HepG2 (cell line): ENCODE results near the gene NBEAL1. TPM values are rescaled to one million over a fixed set of nuclear protein-coding genes. Genes with fewer than 3 reads are reported as not detected.
A peak's percentile ranks its signal among the peaks of the same experiment; 100 is the strongest.

Experiments
- ARHGAP35 ChIP-seq: sonication (generic); formaldehyde crosslinking; IDR thresholded peaks from 2 replicates; pipeline ENCODE4 v1.9.0; 2022; ENCODE audit warnings: mild to moderate bottlenecking, inconsistent platforms, moderate library complexity, missing genetic modification reagents, borderline replicate concordance
- CEBPB ChIP-seq: IDR thresholded peaks from 2 replicates; pipeline ENCODE4 v1.6.1; 2011; ENCODE audit warnings: low read depth, low read length, improper control_type of control experiment, borderline replicate concordance
- CTCF ChIP-seq: sonication (generic); formaldehyde crosslinking; IDR thresholded peaks from 2 replicates; pipeline ENCODE4 v1.5.0; 2020; ENCODE audit warnings: mild to moderate bottlenecking, missing genetic modification reagents, moderate library complexity
- HMG20A ChIP-seq: IDR thresholded peaks from 2 replicates; pipeline ENCODE4 v1.6.1; 2016; ENCODE audit warnings: borderline replicate concordance
- HNF4A ChIP-seq: sonication (generic); formaldehyde crosslinking; IDR thresholded peaks from 2 replicates; pipeline ENCODE4 v1.4.0; 2020; ENCODE audit warnings: missing genetic modification reagents
- RBM22 ChIP-seq: fragments of 200-400 bp; formaldehyde crosslinking; optimal IDR thresholded peaks from 2 replicates; pipeline ENCODE3; 2017; ENCODE audit warnings: mild to moderate bottlenecking, low read length, moderate library complexity
- RCOR2 ChIP-seq: IDR thresholded peaks from 2 replicates; pipeline ENCODE4 v1.6.1; 2016; ENCODE audit warnings: missing biosample characterization, missing genetic modification reagents
- SMARCE1 ChIP-seq: fragments of 450-650 bp; IDR thresholded peaks from 2 replicates; pipeline ENCODE4 v1.6.1; 2017; ENCODE audit warnings: borderline replicate concordance
- TSC22D2 ChIP-seq: sonication (generic); formaldehyde crosslinking; IDR thresholded peaks from 2 replicates; pipeline ENCODE4 v1.5.1; 2020; ENCODE audit warnings: missing genetic modification reagents, mild to moderate bottlenecking, borderline replicate concordance
- ZNF776 ChIP-seq: sonication (generic); formaldehyde crosslinking; IDR thresholded peaks from 2 replicates; pipeline ENCODE4 v1.4.0; 2020; ENCODE audit warnings: mild to moderate bottlenecking, missing genetic modification reagents
- polyA plus RNA-seq, 8 experiments: library from polyadenylated mRNA; depleted of rRNA in 3 of 8; stranded (reverse) in 7 of 8; unstranded in 1 of 8; fragments of >200 nt; fragmentation: Illumina TruSeq in 4 of 8; extraction: Trizol in 4 of 8; gene quantifications; 2 replicates each; pipeline versions ENCODE4 v1.2.1 to v1.2.3, GENCODE V29; 2011 to 2016; ENCODE audit warnings: low read depth in 4 of 8, missing spikeins in 1 of 8, mixed read lengths in 1 of 8; ENCODE audit not compliant: insufficient read depth in 1 of 8
- small RNA-seq, 3 experiments: library from RNA; depleted of rRNA; stranded (forward); fragments of <200 nt; gene quantifications; one replicate each; pipeline ENCODE3, GENCODE V24; 2012; ENCODE audit warnings: low read depth in 2 of 3, low replicate concordance in 1 of 3; ENCODE audit not compliant: insufficient read length in 3 of 3, insufficient read depth in 2 of 3
- total RNA-seq, 5 experiments: library from RNA; depleted of rRNA; stranded (reverse); fragments of >200 nt; fragmentation: Illumina TruSeq; extraction: Trizol; gene quantifications; 2 replicates each; pipeline ENCODE4 v1.2.3, GENCODE V29; 2016; ENCODE audit warnings: low read depth in 1 of 5

The NBEAL1 gene
- total and polyA plus RNA-seq, 2 of the 13 experiments (the other 11 are each of a cell fraction or from before 2014, with no cell fraction given) = 6.4 to 15.7 TPM

- peak; percentile 47; the same call in 1 of the 2 replicates for TF ChIP-seq CTCF (CRISPR knock-in tag)
- TF ChIP-seq RBM22 = no peak
- no peak for TF ChIP-seq TSC22D2
- no peak for TF ChIP-seq RCOR2 (CRISPR knock-in tag)
- no peak for TF ChIP-seq ARHGAP35 (CRISPR knock-in tag)
- TF ChIP-seq CEBPB = peak; percentile 29; the same call in 1 of the 2 replicates
- TF ChIP-seq SMARCE1 = no peak
- no peak for TF ChIP-seq ZNF776 (CRISPR knock-in tag)
- TF ChIP-seq HNF4A (CRISPR knock-in tag) = peak; percentile 67
- no peak for TF ChIP-seq HMG20A (CRISPR knock-in tag)
These were observed 246.9 kb downstream of the NBEAL1 start (continued) for GRCh38 chr2:203261326-203262159.

Small RNA genes lying within 50 kb of the gene (small RNA-seq; reads per million reads assigned to genes)
- 0 reads per million in 3 experiments for gene AC010900.2
- gene RF00408 = 0 reads per million in 3 experiments
- 0 reads per million in 3 experiments for gene RN7SL670P

Other genes starting within 250 kb of the NBEAL1 start
- 2.1 and 2.4 TPM in 2 replicates for gene ICA1L, start 143.1 kb upstream of the NBEAL1 start, total RNA-seq (2016; rRNA removed; fragmentation: Illumina TruSeq; extraction: Trizol)
- gene ICA1L, start 143.1 kb upstream of the NBEAL1 start, polyA plus RNA-seq (2011; rRNA removed) = 1.5 and 2.0 TPM in 2 replicates
- 216 and 330 TPM in 2 replicates for gene WDR12, start 103.2 kb upstream of the NBEAL1 start, total RNA-seq (2016; rRNA removed; fragmentation: Illumina TruSeq; extraction: Trizol)
- gene WDR12, start 103.2 kb upstream of the NBEAL1 start, polyA plus RNA-seq (2011; rRNA removed) = 60.5 and 94.4 TPM in 2 replicates
- 3.0 and 3.7 TPM in 2 replicates for gene CARF, start 102.6 kb upstream of the NBEAL1 start, total RNA-seq (2016; rRNA removed; fragmentation: Illumina TruSeq; extraction: Trizol)
- 5.0 and 5.4 TPM in 2 replicates for gene CARF, start 102.6 kb upstream of the NBEAL1 start, polyA plus RNA-seq (2011; rRNA removed)
- 32.8 and 35.3 TPM in 2 replicates for gene CYP20A1, start 224.1 kb downstream of the NBEAL1 start, total RNA-seq (2016; rRNA removed; fragmentation: Illumina TruSeq; extraction: Trizol)
- gene CYP20A1, start 224.1 kb downstream of the NBEAL1 start, polyA plus RNA-seq (2011; rRNA removed) = 7.6 and 9.6 TPM in 2 replicates